HEK293 (cell line): Measurements from ENCODE around the gene FUBP3.

Experiments used
- KLF10 ChIP-seq: fragments of 450-650 bp; IDR thresholded peaks from 2 replicates; pipeline ENCODE4 v1.5.1; 2018; ENCODE audit warnings: missing biosample characterization, mild to moderate bottlenecking, missing genetic modification characterization
- SETDB1 ChIP-seq: IDR thresholded peaks from one replicate; pipeline ENCODE4 v1.6.1; 2017; ENCODE audit warnings: mild to moderate bottlenecking, low read length, moderate library complexity, mixed read lengths; ENCODE audit not compliant: insufficient read length
- ZNF121 ChIP-seq: fragments of 450-650 bp; formaldehyde crosslinking; IDR thresholded peaks from 2 replicates; pipeline ENCODE4 v1.5.1; 2016; ENCODE audit warnings: missing biosample characterization, missing genetic modification characterization
- ZNF211 ChIP-seq: fragments of 450-650 bp; formaldehyde crosslinking; IDR thresholded peaks from 2 replicates; pipeline ENCODE4 v1.5.1; 2016; ENCODE audit warnings: low read depth, missing biosample characterization, missing genetic modification characterization
- ZNF621 ChIP-seq: fragments of 450-650 bp; formaldehyde crosslinking; IDR thresholded peaks from 2 replicates; pipeline ENCODE4 v1.5.1; 2017; ENCODE audit warnings: missing biosample characterization, missing genetic modification characterization
- ZNF777 ChIP-seq: fragments of 450-650 bp; formaldehyde crosslinking; IDR thresholded peaks from 2 replicates; pipeline ENCODE4 v1.5.1; 2017; ENCODE audit warnings: missing biosample characterization, missing genetic modification characterization, borderline replicate concordance
- TF ChIP-seq, protein P1 (sequence below): fragments of 450-650 bp; formaldehyde crosslinking; IDR thresholded peaks from 2 replicates; pipeline ENCODE4 v1.5.1; 2016; ENCODE audit warnings: missing biosample characterization, missing genetic modification characterization
- TF ChIP-seq, protein P2 (sequence below): fragments of 450-650 bp; formaldehyde crosslinking; IDR thresholded peaks from 2 replicates; pipeline ENCODE4 v1.5.1; 2016; ENCODE audit warnings: missing biosample characterization, missing genetic modification characterization, low read depth
- TF ChIP-seq, protein P3 (sequence below): fragments of 450-650 bp; formaldehyde crosslinking; IDR thresholded peaks from 2 replicates; pipeline ENCODE4 v1.5.1; 2016; ENCODE audit warnings: missing biosample characterization, missing genetic modification characterization

DNA sequence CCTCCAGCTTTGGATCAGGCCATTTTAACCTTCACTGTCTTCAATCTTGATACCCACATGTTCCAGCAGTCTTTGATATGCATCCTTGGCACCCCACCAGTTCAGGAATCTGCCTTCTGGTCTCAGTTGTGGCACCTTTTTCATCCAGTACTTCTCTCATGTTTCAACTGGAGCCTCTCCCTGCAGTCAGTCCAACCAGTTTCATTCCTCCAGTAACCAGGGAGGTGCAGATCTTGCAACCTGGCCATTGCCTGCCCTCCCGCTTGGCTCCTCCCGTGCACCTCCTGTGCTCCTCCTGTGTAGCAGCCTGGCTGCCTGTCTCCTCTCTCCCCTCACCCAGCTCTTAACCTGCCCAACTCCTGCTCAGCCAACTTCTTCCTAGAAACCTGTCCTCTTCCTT is 20.2 kb downstream of the FUBP3 start:
- TF ChIP-seq, protein P1, sequence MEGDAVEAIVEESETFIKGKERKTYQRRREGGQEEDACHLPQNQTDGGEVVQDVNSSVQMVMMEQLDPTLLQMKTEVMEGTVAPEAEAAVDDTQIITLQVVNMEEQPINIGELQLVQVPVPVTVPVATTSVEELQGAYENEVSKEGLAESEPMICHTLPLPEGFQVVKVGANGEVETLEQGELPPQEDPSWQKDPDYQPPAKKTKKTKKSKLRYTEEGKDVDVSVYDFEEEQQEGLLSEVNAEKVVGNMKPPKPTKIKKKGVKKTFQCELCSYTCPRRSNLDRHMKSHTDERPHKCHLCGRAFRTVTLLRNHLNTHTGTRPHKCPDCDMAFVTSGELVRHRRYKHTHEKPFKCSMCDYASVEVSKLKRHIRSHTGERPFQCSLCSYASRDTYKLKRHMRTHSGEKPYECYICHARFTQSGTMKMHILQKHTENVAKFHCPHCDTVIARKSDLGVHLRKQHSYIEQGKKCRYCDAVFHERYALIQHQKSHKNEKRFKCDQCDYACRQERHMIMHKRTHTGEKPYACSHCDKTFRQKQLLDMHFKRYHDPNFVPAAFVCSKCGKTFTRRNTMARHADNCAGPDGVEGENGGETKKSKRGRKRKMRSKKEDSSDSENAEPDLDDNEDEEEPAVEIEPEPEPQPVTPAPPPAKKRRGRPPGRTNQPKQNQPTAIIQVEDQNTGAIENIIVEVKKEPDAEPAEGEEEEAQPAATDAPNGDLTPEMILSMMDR (tag by site-specific recombination) = no peak
- no peak for TF ChIP-seq ZNF211 (tag by site-specific recombination)
- no peak for TF ChIP-seq KLF10 (tag by site-specific recombination)
- no peak for TF ChIP-seq ZNF121
- TF ChIP-seq, protein P2, sequence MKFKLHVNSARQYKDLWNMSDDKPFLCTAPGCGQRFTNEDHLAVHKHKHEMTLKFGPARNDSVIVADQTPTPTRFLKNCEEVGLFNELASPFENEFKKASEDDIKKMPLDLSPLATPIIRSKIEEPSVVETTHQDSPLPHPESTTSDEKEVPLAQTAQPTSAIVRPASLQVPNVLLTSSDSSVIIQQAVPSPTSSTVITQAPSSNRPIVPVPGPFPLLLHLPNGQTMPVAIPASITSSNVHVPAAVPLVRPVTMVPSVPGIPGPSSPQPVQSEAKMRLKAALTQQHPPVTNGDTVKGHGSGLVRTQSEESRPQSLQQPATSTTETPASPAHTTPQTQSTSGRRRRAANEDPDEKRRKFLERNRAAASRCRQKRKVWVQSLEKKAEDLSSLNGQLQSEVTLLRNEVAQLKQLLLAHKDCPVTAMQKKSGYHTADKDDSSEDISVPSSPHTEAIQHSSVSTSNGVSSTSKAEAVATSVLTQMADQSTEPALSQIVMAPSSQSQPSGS = no peak
- no peak for TF ChIP-seq ZNF621 (tag by site-specific recombination)
- no peak for TF ChIP-seq ZNF777 (tag by site-specific recombination)
- no peak for TF ChIP-seq SETDB1
- TF ChIP-seq, protein P3, sequence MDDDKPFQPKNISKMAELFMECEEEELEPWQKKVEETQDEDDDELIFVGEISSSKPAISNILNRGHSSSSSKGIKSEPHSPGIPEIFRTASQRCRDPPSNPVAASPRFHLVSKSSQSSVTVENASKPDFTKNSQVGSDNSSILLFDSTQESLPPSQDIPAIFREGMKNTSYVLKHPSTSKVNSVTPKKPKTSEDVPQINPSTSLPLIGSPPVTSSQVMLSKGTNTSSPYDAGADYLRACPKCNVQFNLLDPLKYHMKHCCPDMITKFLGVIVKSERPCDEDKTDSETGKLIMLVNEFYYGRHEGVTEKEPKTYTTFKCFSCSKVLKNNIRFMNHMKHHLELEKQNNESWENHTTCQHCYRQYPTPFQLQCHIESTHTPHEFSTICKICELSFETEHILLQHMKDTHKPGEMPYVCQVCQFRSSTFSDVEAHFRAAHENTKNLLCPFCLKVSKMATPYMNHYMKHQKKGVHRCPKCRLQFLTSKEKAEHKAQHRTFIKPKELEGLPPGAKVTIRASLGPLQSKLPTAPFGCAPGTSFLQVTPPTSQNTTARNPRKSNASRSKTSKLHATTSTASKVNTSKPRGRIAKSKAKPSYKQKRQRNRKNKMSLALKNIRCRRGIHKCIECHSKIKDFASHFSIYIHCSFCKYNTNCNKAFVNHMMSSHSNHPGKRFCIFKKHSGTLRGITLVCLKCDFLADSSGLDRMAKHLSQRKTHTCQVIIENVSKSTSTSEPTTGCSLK = no peak
